GM10266 (cell line): ENCODE measurements around the gene CHD3.

Experiments
- DNase-seq: peaks from one replicate; pipeline ENCODE4 v3.0.0; 2012; ENCODE audit errors: extremely low spot score
- CTCF ChIP-seq: IDR thresholded peaks from 2 replicates; pipeline ENCODE4 v1.5.1; 2012; ENCODE audit warnings: mild to moderate bottlenecking, low read depth; ENCODE audit not compliant: control insufficient read depth, insufficient read depth; ENCODE audit errors: missing control alignments

Gene CHD3

GRCh38 chr17:7855660-7856010 lies 33.0 kb upstream of the CHD3 start:
- DNase-seq: no peak
- TF ChIP-seq CTCF: no peak

- no peak for TF ChIP-seq CTCF
- peak; percentile 47 for DNase-seq
Measured at GRCh38 chr17:7856011-7856810, 32.4 kb upstream of the CHD3 start.

GRCh38 chr17:7856811-7857712 lies 31.5 kb upstream of the CHD3 start, which contains the start of gene NAA38:
Gene NAA38, minus strand, starts transcription at chr17:7857559. Its CDS starts 96 bp downstream, at chr17:7857463.
- peak; percentile 95 for DNase-seq
- peak; percentile 59 for TF ChIP-seq CTCF

GRCh38 chr17:7857713-7858521 lies 30.7 kb upstream of the CHD3 start, which contains the start of gene CYB5D1:
Gene CYB5D1, plus strand, starts transcription at chr17:7858003. Its CDS starts 132 bp downstream, at chr17:7858135.
- no peak for TF ChIP-seq CTCF
- peak; percentile 73 for DNase-seq

GRCh38 chr17:7858522-7858810 lies 30.1 kb upstream of the CHD3 start:
- DNase-seq: peak; percentile 11
- TF ChIP-seq CTCF: peak; percentile 33

- DNase-seq: no peak
- no peak for TF ChIP-seq CTCF
Measured at GRCh38 chr17:7859028-7859427, 29.6 kb upstream of the CHD3 start.
